Ramos (cell line): ENCODE measurements around the gene EPN2.
"Not testable (repeated sequence)": the region's sequence is repeated elsewhere in the genome, so short reads cannot be mapped to it uniquely, and the experiment has no call there.

Source experiments
- in situ Hi-C: fragments of 300-500 bp; cut with MboI; formaldehyde crosslinking; loops from one replicate; pipeline ENCODE4 v1.14.3; 2022; ENCODE audit warnings: low sequenced_read_pairs; ENCODE audit not compliant: unreplicated experiment

Gene EPN2

DNA sequence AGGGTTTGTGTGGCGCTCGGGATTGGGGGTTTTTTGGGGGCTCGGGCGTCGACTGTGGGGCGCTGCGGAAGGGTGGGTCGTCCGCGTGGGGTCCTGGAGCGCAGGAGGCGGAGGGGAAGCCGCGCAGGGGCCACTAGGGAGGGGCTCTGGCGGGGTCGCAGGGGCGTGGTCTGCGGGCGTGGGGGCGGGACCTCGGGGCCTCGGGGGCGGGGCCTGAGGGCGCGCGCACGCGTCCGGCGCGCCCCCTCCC, at the start of gene EPN2:
Gene EPN2, plus strand, starts transcription at position 228 of the 250 bp plus-strand sequence. CDS start 45,754 bp downstream, outside the sequence.
- in situ Hi-C loops = not testable (repeated sequence)

DNA sequence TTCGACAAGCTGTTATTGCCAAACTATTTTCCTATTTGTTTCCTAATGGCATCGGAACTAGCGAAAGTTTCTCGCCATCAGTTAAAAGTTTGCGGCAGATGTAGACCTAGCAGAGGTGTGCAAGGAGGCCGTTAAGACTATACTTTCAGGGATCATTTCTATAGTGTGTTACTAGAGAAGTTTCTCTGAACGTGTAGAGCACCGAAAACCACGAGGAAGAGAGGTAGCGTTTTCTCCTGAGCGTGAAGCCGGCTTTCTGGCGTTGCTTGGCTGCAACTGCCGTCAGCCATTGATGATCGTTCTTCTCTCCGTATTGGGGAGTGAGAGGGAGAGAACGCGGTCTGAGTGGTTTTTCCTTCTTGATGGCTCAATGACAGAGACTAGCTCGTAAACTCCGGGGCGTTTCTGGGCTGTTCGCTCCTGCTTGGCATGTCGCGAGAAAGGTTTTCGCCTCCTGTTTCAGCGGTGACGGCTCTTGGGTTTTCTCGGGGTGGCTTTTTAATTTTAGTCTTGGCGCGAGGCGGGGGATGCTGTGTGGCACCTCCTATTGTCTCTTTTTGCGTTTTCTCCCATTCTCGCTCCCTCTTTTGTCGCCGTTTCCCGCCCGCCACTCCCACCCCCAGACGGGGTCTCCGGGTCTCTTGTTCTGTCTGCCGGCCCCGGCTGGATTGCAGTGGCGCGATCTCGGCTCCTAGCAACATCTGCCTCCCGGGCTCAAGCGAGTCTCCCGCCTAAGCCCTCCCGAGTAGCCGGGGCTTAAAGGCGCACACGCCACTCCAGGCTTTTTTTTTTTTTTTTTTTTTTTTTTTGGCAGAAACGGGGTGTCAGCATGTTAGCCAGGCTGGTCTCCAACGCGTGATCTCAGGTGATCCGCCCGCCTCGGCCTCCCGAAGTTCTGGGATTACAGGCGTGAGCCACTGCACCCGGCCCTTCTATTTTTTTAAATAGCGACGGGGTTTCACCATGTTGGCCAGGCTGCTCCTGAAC, 49.0 kb upstream of the EPN2 start:
- in situ Hi-C loops = not testable (repeated sequence)

- in situ Hi-C loops = not testable (repeated sequence)
These were observed 48.1 kb upstream of the EPN2 start for GRCh38 chr17:19188870-19189708.

DNA sequence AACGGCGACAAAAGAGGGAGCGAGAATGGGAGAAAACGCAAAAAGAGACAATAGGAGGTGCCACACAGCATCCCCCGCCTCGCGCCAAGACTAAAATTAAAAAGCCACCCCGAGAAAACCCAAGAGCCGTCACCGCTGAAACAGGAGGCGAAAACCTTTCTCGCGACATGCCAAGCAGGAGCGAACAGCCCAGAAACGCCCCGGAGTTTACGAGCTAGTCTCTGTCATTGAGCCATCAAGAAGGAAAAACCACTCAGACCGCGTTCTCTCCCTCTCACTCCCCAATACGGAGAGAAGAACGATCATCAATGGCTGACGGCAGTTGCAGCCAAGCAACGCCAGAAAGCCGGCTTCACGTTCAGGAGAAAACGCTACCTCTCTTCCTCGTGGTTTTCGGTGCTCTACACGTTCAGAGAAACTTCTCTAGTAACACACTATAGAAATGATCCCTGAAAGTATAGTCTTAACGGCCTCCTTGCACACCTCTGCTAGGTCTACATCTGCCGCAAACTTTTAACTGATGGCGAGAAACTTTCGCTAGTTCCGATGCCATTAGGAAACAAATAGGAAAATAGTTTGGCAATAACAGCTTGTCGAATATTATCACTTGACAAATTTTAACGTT, 47.3 kb upstream of the EPN2 start:
- in situ Hi-C loops = not testable (repeated sequence)

- in situ Hi-C loops = not testable (repeated sequence)
These were observed 40.6 kb upstream of the EPN2 start for GRCh38 chr17:19196382-19197204.

DNA sequence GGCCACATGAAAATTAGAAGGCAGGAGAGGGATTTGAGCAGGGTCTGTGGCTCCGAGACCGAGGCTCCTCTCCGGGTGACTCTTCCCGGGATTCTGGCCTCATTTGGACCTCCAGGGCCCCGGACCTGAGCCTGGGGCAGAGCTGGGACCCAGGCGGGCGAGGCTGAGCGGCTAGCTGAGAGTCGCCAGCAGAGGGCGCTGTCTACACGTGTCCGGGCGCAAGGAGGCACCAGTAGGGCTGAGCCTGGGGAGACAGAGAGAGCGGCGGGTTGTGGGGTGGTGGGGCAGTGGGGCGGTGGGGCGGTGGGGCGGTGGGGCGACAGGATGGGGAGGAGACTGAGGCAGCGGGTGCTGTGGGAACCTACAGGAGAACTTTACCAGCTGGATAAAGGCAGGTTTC, 34.7 kb upstream of the EPN2 start:
- in situ Hi-C loops = not testable (repeated sequence)

DNA sequence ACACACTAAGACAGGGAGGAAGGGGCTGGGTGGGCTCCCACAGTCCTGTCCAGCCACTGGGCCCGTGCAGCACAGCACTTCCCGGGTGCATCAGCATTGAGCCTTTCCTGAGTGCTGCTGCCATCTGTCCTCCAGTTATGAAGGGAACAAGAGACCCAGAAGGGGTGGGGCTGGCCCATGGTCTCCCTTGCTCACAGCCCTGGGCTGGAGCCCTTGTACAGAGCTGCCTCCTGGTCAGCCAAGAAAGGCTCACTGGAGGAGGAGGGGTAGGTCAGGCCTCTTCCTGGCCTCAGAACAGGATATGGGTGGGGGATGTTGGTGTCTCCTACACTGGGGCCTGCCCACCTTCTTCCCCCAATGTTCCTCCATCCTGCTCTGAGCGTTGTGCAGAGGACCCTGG, 33.7 kb upstream of the EPN2 start:
- in situ Hi-C loops = not testable (repeated sequence)

- in situ Hi-C loops = not testable (repeated sequence)
These were observed 21.9 kb upstream of the EPN2 start for GRCh38 chr17:19215074-19215860.

DNA sequence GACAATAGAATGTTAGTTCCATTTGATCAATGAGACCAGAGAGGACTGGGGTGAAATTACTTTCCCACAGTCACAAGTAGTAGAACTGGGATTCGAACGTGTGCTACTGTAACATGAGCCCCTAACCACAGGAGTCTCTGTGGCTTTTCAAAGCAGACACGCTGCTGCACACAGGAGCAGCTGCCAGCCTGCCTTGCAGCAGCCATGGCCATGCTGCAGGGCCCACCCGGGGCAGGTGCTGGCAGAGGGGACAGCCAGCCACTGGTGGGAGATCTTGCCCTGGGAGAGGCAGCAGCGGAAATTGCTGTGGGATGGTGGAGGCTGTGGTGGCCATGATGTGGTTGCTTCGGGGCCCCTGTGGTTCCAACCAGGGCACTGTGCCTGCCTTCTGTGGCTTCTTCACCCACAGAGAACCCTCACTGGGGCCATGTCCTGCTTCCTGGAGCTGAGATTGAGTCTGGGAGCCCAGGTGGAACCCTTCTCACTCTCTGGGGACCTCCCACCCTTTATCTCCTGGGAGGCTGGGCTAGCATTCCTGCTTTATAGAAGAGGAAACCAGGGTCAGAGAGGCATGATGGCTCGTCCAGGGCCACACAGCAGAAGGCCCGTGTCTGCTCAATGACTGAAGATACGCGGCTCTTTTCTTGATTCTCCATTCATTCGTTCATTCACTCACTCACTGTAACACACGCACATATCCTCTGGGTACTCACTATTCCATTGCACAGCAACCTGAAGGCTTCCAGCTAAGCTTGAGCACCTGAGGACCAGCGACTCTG, 20.8 kb upstream of the EPN2 start:
- in situ Hi-C loops = not testable (repeated sequence)

DNA sequence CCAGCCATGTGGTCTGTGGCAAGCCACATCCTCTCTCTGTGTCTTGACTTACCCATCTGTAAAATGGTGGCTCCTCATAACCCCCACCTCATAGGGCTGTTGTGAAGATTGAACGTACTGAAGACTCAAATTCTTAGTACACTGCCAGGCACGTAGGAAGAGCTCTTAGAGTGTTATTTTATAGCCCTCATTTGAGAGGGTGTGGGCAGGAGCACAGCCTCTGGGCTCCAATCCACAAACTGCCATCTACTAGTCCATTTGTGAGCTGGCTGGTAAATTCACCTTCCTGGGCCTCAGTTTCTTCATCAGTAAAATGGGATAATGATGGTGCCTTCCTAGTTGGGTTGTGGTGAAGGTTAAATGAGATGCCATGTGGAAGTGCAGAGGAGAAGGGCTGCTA, 18.3 kb upstream of the EPN2 start:
- in situ Hi-C loops = not testable (repeated sequence)

GRCh38 chr17:19219384-19219783, 17.8 kb upstream of the EPN2 start:
- in situ Hi-C loops = not testable (repeated sequence)

GRCh38 chr17:19220195-19220594, 17.0 kb upstream of the EPN2 start:
- in situ Hi-C loops = not testable (repeated sequence)

GRCh38 chr17:19226610-19227588, 10.3 kb upstream of the EPN2 start:
- in situ Hi-C loops = not testable (repeated sequence)

- in situ Hi-C loops = not testable (repeated sequence)
These were observed 2.5 kb upstream of the EPN2 start for GRCh38 chr17:19234676-19235075.

DNA sequence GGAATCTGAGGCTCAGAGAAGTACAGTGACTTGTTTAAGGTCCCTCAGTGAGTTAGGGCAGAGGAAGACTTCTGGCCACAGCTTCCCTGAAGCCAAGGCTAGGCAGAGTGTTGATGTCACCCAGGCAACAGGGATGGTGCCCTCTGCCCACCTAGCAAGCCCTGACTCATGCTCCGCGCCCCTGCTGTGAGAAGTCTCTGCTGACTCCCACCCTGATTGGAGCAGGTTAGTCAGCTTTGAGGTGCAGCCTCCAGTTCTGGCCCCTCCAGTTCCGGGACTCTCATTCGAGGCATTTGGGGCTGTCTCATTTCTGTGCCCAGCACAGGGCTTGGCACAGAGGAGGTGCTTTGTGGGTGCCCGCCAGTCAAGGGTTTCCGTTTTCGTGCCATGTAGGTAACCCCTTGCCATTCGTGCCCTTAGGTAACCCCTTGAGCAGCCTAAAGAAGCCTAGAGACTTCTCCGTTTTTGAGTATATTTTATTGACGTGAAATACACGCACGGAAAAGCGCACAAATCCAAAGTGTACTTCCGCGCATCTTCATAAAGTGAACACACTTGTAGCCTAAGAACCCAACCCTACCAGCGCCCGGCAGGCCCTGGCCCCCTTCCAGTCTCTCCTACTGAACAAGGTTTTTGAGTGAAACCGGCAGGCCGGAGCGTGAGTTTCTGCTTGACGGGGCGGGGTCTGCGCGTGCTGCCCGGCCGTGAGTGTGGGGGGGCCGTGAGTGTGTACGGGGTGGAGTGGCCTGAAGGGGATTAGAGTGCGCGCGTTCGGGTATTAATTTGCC, 621 bp upstream of the EPN2 start:
- in situ Hi-C loops = not testable (repeated sequence)

DNA sequence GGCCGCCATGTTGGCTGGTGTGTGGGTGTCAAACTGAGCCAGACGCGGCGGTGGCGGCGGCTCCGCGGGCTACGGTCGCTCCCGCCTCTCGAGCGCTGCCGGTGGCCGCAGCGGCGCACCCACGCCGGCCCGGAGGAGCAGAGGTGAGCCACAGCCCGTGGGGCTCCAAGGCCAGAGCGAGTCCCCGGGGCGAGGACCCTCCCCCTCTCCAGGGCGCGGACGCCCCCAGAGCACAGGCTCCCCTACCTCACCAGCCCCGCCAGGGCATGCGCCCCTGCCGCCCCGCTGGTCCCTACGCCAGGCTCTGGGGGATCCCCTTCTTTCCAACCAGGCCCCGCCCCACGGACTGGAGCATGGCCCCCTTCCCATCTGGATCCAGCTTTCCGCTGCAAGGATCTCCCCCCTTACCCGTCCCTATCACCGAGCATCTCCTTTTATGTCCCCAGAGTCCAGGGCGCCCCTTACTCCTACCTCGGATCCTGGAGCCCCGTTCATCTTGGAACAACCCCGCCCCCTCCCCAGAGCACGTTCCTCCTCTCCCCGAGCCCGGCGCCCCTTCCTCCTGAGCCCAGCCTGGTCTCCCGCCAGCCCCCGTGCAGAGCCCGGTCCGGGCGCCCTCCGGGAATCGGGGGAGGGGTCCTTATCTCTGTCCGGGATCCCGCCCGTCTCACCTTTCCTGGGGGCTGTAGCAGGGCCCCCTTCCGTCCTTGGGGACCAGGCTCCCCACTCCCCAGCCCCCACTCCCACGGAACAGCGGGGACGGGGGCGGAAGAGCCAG, 412 bp downstream of the EPN2 start:
- in situ Hi-C loops = no loop called here
